ENCODE data around the gene FLACC1.

The FLACC1 gene

DNA sequence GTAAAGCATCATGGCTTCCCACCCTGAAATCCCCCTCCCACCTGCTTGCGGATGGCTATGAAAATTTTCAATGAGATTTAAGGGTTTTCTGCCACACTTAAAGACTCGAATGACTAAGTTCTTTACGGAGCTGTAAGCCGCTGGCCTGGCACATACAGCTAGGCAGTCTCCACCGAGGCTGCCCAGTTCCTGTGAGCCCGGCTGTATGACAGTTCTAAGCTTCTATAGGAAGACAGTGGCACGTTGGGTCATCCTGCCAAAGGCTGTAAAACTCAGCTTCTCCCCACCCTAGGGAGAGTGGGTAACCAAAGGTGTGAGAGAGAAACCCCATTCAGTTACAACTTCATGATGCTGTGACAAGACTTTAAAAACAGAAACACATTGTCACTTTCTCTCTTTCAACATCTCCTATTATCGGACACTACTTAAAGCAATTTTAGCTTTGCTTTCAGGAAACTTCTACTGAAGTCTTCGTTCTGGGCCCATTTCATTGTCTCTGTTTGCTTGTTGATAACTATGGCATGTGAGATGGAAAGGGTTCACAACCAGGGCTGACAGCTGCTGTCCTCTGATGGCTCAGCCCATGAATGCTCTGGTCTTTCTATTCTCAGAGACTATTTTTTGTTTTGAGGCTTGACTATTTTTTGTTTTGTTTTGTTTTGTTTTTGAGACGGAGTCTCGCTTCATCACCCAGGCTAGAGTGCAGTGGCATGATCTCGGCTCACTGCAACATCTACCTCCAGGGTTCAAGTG lies 89.7 kb downstream of the FLACC1 start:
- TF ChIP-seq, protein P1, sequence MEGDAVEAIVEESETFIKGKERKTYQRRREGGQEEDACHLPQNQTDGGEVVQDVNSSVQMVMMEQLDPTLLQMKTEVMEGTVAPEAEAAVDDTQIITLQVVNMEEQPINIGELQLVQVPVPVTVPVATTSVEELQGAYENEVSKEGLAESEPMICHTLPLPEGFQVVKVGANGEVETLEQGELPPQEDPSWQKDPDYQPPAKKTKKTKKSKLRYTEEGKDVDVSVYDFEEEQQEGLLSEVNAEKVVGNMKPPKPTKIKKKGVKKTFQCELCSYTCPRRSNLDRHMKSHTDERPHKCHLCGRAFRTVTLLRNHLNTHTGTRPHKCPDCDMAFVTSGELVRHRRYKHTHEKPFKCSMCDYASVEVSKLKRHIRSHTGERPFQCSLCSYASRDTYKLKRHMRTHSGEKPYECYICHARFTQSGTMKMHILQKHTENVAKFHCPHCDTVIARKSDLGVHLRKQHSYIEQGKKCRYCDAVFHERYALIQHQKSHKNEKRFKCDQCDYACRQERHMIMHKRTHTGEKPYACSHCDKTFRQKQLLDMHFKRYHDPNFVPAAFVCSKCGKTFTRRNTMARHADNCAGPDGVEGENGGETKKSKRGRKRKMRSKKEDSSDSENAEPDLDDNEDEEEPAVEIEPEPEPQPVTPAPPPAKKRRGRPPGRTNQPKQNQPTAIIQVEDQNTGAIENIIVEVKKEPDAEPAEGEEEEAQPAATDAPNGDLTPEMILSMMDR (conservative IDR thresholded peaks at IDR 0.05; ENCODE audit: low read length): no peak
- no peak overlapping the region for H3K4me3 ChIP-seq (ENCODE audit: low read length)

DNA sequence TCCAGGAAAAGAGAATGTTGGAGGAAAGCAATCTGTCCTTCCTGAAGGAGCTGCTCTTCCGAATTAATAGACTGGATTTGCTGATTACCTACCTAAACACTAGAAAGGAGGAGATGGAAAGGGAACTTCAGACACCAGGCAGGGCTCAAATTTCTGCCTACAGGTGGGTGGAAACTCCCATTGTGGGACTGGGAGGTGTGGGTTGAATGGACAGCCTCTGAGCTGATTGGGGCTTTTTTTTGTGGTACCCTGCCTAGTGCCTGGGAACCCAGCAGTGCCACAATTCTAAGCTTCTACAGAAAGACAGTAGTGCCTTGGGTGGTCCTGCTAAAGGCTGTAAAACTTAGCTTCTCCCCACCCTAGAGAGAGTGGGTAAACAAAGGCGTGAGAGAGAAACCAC lies 90.5 kb downstream of the FLACC1 start:
- no peak for DNase-seq (ENCODE audit: low read depth)
- TF ChIP-seq, protein P1 (conservative IDR thresholded peaks at IDR 0.05; ENCODE audit: low read length): no peak
- no peak overlapping the region for H3K4me3 ChIP-seq (ENCODE audit: low read length)

More for the DNA sequence above, 89.7 kb downstream of the FLACC1 start:
- no peak for DNase-seq (ENCODE audit: low read depth)

DNA sequence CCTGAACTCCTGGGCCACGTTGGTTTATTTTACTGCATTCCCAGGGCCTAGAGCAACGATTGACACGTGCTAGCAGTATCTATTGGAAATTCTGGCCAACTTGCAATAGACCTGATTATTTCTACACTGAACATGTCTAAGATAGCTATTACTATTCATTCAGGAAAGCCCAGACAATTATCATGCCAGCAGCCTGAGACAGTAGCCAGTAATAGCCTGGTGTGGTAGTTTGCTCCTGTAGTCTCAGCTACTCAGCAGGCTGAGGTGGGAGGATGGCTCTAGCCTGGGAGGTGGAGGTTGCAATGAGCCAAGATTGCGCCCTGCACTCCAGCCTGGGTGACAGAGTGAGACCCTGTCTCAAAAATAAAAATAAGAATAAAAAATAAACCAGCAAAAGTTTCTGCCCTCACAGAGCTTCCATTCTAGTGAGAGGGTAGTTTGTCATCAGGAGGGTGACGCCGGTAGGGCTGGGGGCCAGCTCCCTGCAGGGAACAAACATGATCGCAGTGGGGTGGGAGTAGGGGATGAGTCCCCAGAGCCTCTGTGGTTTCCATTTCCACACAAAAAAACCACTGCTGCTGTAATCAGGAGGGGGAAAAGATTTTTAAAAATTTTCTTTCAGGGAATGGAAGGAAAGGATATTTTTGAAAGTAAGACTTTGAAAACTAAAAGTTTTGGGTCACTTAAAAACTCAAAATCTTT lies 92.5 kb downstream of the FLACC1 start:
- no peak overlapping the region for H3K4me3 ChIP-seq (ENCODE audit: low read length)
- TF ChIP-seq, protein P1 (conservative IDR thresholded peaks at IDR 0.05; ENCODE audit: low read length): no peak

DNA sequence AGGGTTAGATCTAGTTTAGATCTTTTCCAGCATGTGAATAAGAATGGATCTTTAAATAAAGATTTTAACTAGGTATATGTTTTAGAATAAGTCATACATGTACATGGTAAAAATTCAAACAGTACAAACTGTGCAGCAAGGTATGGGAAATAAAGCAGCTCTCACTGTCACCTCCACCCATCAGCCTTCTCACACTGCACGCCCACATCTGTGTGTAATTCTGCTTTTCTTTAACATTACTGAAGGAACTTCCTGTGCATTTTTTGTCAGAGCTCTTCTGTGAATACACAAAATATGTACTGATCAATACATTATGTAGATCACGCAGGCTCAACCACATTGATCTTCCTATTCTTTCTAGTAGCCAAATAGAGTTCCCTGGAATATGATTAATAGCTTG lies 93.4 kb downstream of the FLACC1 start:
- TF ChIP-seq, protein P1 (conservative IDR thresholded peaks at IDR 0.05; ENCODE audit: low read length): no peak
- DNase-seq (ENCODE audit: low read depth): no peak
- H3K4me3 ChIP-seq (ENCODE audit: low read length): no peak overlapping the region

More for the DNA sequence above, 92.5 kb downstream of the FLACC1 start:
- DNase-seq (ENCODE audit: low read depth): no peak

DNA sequence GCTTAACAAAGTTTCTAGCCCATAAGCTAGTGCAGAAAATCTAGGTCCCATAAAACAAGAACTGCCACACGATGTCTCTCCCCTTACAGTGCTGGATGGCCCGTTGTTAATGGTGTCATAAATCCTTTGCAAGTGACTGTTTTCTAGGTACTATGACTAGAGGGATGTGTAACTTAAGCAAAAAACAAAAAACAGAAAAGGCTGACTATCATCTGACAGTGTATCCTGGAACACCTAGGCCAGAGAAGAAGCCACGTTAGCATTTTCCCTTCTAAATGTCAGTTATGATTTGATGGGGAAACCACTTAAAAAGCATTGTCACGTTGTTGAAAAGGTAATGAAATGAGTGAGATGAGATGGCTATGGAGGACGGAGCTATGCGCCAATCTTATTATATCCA lies 94.4 kb downstream of the FLACC1 start:
- DNase-seq (ENCODE audit: low read depth): no peak
- no peak overlapping the region for H3K4me3 ChIP-seq (ENCODE audit: low read length)
- TF ChIP-seq, protein P1 (conservative IDR thresholded peaks at IDR 0.05; ENCODE audit: low read length): no peak

DNA sequence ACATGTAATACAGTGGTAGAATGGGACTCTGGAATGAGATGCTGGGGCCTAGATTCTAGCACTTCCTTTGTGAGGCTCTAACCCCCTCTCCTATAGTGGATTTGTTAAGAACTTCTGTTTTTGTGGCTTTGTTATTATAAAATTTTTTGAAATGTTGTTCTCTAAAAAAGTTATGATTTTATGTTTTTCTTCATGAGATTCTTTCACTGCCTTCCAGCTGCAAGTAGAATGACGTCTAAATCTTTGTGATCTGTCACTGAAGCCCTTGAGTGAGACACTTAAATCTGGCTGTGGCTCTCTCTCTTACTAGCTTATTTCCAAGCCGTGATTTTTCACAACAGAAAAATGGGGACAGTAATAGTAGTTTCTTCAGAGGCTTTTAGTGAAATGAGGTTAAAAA lies 95.2 kb downstream of the FLACC1 start:
- H3K4me3 ChIP-seq (ENCODE audit: low read length): no peak overlapping the region
- DNase-seq (ENCODE audit: low read depth): peak; percentile 35
- TF ChIP-seq, protein P1 (conservative IDR thresholded peaks at IDR 0.05; ENCODE audit: low read length): no peak

DNA sequence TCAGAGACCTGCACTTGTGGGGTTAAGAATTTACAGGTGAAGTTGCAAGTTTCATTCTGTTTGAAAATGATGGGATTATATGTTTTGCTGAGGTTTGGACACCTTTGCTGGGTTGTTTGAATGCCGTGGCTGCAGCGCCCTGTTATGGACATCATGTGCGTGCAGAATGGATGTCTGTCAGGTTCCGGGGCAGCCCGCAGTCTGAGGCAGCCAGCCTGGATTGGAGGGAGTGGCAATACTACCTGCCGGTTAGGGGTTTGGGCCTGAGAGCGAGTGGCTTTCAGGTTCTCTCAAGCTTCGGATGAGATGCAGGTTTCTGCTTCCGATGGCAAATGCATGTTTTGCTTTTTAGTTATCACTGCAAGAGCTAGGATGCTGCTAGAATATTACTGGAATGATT lies 95.7 kb downstream of the FLACC1 start:
- no peak for DNase-seq (ENCODE audit: low read depth)
- H3K4me3 ChIP-seq (ENCODE audit: low read length): no peak overlapping the region; the same call in 1 of the 2 replicates
- TF ChIP-seq, protein P1 (conservative IDR thresholded peaks at IDR 0.05; ENCODE audit: low read length): no peak

Data from AG10803 (cell line).